ENCODE measurements around the gene SPACA6.

GRCh38 chr19:51681286-51681941 is 11.7 kb upstream of the SPACA6 start:
- TF ChIP-seq CTCF (conservative IDR thresholded peaks at IDR 0.05 in 1 of 2, IDR thresholded peaks at IDR 0.05 in 1 of 2; ENCODE audit: extremely low read depth in 1 of 2, insufficient read depth in 1 of 2, low read depth in 1 of 2, low read length in 2 of 2): no peak
- no peak for TF ChIP-seq EZH2 (IDR thresholded peaks at IDR 0.05; ENCODE audit: borderline replicate concordance, low read length)
